GM12865 (cell line): ENCODE measurements around the gene MED13.

ENCODE experiments used
- DNase-seq: peaks from one replicate; pipeline ENCODE4 v3.0.0; 2010; ENCODE audit warnings: low read depth
- H3K4me3 ChIP-seq: 2 replicates; pipeline ENCODE4 v1.5.1; 2011; ENCODE audit warnings: mild to moderate bottlenecking, low read depth, low read length, control low read depth
- CTCF ChIP-seq: IDR thresholded peaks from 2 replicates; pipeline ENCODE4 v1.5.1; 2011; ENCODE audit warnings: low read length, control low read depth, low read depth, inconsistent platforms; ENCODE audit not compliant: insufficient read depth; ENCODE audit errors: missing control alignments

MED13 gene

DNA sequence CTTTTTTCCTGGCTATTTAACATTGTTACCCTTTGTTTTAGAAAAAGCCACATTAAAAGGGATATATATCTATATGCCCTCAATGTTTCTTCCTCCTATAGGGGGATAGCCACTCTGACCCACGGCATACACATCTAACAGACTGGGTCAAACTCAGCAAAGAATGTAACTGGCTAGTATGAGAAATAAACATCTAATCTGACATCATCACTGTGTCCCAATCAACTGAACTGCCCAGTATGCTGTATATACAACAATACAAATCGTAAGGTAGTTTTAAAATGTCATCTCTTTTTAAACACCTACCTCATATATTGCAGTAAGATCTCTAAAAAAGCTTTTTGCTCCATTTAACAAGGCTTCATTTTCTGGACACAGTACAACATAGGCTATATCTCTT, 97.3 kb downstream of the MED13 start:
- no peak for DNase-seq
- no peak overlapping the region for H3K4me3 ChIP-seq
- no peak for TF ChIP-seq CTCF

DNA sequence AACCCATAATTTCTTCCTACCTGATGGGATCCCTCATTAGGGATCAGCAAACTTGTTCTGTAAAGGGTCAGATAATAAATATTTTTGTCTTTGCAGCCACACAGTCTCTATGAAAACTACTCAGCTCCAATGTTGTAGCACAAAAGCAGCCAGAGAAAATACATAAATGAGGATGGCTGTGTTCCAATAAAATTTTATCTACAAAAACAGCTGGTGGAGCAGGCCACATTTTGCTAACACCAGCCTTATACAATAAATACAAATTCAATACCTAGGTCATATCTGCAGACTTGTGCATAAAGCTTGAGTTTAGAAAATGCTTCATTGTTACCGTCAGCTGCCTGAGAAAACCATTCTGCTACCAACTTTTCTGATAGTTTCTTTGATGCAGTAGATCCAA, 98.9 kb downstream of the MED13 start:
- no peak overlapping the region for H3K4me3 ChIP-seq
- no peak for DNase-seq
- TF ChIP-seq CTCF = no peak

DNA sequence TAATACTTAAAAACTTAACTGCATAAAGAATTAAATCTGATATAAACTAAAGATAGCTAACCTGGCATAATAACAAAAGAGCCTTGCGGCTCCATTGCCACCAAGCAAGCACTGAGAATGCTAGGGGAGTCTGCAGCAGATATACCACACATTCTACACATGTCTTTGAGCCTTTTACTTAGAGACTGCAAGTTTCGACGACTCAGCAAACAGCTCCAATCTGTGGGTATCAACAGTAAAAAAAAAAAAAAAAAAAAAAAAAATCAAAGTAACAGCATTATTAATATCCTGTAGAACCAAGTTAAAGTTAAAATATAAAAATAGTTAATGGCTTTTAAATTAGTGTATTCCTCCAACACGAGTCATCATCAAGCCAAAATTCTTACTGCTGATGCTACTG, 109.5 kb downstream of the MED13 start:
- DNase-seq = no peak
- TF ChIP-seq CTCF = no peak
- H3K4me3 ChIP-seq = no peak overlapping the region

GRCh38 chr17:61947367-61948078, 117.6 kb downstream of the MED13 start:
- no peak for TF ChIP-seq CTCF
- no peak overlapping the region for H3K4me3 ChIP-seq
- DNase-seq = no peak

DNA sequence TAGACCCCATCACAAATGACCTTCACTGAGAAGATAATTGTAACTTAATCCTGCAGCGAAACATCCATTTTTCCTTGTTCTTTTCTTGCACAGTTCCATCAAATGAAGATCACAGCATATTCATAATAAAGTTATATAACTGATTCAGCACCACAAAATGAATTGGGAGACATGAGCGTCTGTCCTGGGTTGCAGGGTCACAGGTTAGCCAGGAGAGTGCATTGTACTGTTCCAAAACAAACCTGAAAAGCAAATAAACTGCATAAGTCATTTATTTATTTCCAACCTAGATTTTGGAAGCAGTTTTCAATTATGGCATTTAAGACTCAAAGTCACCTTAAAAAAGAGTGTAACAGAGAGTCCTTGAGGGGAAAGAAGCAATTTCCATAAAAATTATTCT, 118.7 kb downstream of the MED13 start:
- no peak for TF ChIP-seq CTCF
- H3K4me3 ChIP-seq = no peak overlapping the region
- no peak for DNase-seq

GRCh38 chr17:61943117-61943516, 122.0 kb downstream of the MED13 start:
- H3K4me3 ChIP-seq = no peak overlapping the region
- TF ChIP-seq CTCF = no peak
- DNase-seq = no peak

DNA sequence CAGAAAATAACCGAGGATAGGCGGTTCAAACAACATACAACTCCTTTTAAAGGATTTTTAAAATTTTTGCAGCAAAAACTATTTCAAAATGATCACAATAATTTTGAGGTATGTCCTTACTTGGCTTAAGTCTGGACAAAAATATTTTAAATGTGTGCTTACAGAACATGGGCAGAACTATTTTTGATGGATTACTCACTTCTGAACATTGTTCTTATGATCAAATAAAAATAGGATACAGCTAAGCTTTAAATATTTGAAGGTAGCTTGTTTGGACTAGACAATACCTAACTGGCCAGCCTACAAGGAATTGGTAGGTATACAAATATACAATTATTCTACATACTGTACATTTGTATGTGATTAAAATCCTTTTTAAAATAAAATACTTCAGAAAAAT, 123.0 kb downstream of the MED13 start:
- no peak for TF ChIP-seq CTCF
- no peak for DNase-seq
- H3K4me3 ChIP-seq = no peak overlapping the region
